BE2C (cell line): Measurements from ENCODE around the gene GRK3.

Source experiments
- DNase-seq: peaks from one replicate; pipeline ENCODE4 v3.0.0-alpha.2; 2020
- H3K27me3 ChIP-seq: fragments of 250-450 bp; sonication (Bioruptor Pico); 2 replicates; pipeline ENCODE4 v1.5.1; 2020; ENCODE audit warnings: mild to moderate bottlenecking
- H3K36me3 ChIP-seq: fragments of 250-450 bp; sonication (Bioruptor Pico); 2 replicates; pipeline ENCODE4 v1.5.1; 2020; ENCODE audit warnings: mild to moderate bottlenecking
- H3K4me1 ChIP-seq: fragments of 250-450 bp; sonication (Bioruptor Pico); 2 replicates; pipeline ENCODE4 v1.5.1; 2020
- H3K4me3 ChIP-seq: 2 replicates; pipeline ENCODE4 v1.5.1; 2011; ENCODE audit warnings: low read depth, low read length
- H3K9me3 ChIP-seq: fragments of 250-450 bp; sonication (Bioruptor Pico); 2 replicates; pipeline ENCODE4 v1.5.1; 2020
- TF ChIP-seq, protein P1 (sequence below): IDR thresholded peaks from 2 replicates; pipeline ENCODE4 v1.5.1; 2012; ENCODE audit warnings: mild to moderate bottlenecking, low read depth, low read length

Gene GRK3

DNA sequence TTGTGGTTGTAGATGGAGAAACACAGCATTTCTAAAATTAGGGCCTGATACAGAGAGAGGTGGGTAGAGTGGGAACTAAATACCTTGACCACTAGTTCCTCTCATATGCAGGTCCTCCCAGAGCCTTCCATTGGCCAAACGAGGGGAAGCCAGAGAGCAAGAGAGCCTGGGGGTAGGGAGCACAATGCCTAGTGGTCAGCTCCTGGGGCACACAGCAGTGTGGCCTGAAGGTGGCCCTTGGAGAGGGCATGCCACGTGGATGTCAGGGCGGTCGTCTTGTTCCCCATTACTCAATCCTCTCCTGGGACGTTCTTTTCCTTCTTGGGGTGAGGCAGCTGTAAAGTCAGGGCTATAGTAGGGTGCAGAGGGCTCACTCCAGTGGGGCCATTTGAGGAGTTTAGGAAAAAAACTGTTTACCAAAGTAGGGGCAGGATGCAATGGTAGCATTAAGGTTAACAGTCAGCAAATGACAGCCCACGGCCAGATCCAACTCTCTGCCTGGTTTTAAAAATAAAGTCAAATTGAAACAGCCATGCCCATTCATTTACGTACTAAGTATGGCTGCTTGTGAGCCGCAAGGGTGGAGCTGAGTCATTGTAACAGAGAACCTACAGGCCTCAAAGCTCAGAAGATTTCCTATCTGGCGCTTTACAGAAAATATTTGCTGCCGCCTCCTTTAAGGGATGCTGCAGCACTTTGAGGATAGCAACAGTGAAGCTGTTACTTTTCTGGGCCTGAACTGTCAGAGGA, 185.1 kb downstream of the GRK3 start:
- H3K4me3 ChIP-seq = no peak overlapping the region
- peaks cover 2% of the 10 kb centered on the region; the same call in 1 of the 2 replicates for H3K9me3 ChIP-seq
- no peaks in the 10 kb centered on the region for H3K27me3 ChIP-seq
- peaks cover 25% of the 10 kb centered on the region for H3K4me1 ChIP-seq
- no peak for DNase-seq
- TF ChIP-seq, protein P1, sequence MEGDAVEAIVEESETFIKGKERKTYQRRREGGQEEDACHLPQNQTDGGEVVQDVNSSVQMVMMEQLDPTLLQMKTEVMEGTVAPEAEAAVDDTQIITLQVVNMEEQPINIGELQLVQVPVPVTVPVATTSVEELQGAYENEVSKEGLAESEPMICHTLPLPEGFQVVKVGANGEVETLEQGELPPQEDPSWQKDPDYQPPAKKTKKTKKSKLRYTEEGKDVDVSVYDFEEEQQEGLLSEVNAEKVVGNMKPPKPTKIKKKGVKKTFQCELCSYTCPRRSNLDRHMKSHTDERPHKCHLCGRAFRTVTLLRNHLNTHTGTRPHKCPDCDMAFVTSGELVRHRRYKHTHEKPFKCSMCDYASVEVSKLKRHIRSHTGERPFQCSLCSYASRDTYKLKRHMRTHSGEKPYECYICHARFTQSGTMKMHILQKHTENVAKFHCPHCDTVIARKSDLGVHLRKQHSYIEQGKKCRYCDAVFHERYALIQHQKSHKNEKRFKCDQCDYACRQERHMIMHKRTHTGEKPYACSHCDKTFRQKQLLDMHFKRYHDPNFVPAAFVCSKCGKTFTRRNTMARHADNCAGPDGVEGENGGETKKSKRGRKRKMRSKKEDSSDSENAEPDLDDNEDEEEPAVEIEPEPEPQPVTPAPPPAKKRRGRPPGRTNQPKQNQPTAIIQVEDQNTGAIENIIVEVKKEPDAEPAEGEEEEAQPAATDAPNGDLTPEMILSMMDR = no peak
- no peaks in the 10 kb centered on the region for H3K36me3 ChIP-seq

DNA sequence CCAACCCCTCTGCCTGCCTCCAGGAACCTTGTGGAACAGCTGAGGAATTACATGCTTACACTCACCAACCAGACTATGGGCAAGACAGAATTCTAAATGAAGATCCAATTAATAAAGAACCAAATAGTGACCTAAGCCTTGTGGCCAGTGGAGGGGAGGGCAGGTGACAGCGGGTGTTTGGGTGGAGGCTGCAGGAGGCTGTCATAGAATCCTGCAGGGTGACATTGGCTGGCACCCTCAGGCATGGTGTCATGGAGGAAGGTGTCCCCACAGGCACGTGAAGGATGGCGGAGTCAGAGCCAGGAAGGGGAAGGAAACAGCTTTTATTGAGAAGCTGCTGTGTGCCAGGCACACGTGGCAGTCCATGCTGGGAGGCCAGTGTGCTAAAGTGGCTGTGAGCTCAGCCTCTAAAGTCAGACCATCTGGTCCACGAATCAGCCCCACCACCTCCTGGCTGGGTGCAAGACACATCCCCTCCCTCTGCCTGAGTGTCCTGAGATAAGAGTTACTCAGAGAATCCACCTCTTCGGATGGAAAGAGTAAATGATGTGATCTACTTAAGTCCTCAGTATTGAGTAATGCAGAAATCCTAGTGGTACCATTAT, 186.2 kb downstream of the GRK3 start:
- no peak for DNase-seq
- Histone ChIP-seq H3K4me3 (no peak overlapping the region), H3K4me1 (peaks cover 19% of the 10 kb centered on the region), H3K27me3 (no peaks in the 10 kb centered on the region), H3K9me3 (peaks cover 2% of the 10 kb centered on the region; the same call in 1 of the 2 replicates), H3K36me3 (no peaks in the 10 kb centered on the region)
- TF ChIP-seq, protein P1 = no peak

DNA sequence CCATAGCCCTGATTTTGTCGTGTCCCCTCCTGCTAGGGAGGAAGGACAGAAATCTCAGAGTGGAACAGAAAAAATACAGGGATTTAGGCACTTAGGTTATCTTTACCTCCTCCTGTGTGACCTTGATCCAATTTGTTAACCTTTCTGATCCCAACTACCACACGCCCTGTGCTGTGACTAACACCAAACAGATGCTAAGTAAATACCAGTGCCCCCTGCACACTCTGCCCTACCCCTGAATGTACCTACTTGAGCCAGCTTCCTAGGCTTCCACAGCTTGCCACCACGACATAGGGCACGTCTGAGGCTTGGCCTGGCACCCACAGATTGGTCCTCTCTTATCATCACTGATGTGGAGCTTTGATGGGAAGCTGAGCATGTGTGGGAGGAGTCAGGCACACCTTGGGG, 186.7 kb downstream of the GRK3 start:
- TF ChIP-seq, protein P1 = no peak
- no peaks in the 10 kb centered on the region for H3K27me3 ChIP-seq
- H3K9me3 ChIP-seq = peaks cover 2% of the 10 kb centered on the region; the same call in 1 of the 2 replicates
- no peak overlapping the region for H3K4me3 ChIP-seq
- no peaks in the 10 kb centered on the region for H3K36me3 ChIP-seq
- H3K4me1 ChIP-seq = peaks cover 15% of the 10 kb centered on the region
- DNase-seq = no peak

DNA sequence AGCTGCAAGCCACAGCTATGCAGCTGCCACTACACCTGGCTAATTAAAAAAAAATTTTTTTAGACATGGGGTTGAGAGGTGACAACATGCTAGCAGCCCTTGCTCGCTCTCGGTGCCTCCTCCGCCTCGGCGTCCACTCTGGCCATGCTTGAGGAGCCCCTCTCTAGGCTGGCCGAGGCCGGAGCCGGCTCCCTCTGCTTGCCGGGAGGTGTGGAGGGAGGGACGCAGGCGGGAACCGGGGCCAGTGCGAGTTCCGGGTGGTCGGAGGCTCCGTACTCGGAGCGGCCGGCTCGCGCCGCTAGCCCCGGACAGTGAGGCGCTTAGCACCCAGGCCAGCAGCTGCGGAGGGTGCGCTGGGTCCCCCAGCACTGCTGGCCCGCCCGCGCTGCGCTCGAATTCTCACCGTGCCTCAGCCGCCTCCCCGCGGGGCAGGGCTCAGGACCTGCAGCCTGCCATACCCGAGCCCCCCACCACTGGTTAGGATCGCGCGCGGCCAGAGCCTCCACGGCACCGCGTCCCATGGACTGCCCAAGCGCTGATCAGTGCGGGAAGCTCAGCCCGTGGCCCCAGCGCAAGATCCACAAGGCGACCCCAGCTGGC, 188.2 kb downstream of the GRK3 start:
- peaks cover 9% of the 10 kb centered on the region for H3K4me1 ChIP-seq
- no peaks in the 10 kb centered on the region for H3K36me3 ChIP-seq
- TF ChIP-seq, protein P1 = no peak
- no peaks in the 10 kb centered on the region for H3K27me3 ChIP-seq
- H3K4me3 ChIP-seq = no peak overlapping the region
- H3K9me3 ChIP-seq = peaks cover 2% of the 10 kb centered on the region; the same call in 1 of the 2 replicates
- DNase-seq = no peak

DNA sequence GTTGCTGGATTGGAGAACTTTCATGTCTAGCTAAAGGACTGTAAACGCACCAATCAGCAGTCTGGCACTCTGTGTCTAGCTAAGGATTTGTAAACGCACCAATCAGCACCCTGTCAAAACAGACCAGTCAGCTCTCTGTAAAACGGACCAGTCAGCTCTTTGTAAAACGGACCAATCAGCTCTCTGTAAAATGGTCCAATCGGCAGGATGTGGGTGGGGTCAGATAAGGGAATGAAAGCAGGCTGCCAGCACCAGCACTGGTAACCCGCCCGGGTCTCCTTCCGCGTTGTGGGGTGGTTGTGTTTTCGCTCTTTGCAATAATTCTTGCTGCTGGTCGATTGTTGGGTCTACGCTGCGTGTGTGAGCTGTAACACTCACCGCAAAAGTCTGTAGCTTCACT, 188.8 kb downstream of the GRK3 start:
- Histone ChIP-seq H3K27me3 (no peaks in the 10 kb centered on the region), H3K4me1 (peaks cover 3% of the 10 kb centered on the region; the same call in 1 of the 2 replicates), H3K4me3 (no peak overlapping the region), H3K36me3 (no peaks in the 10 kb centered on the region), H3K9me3 (peaks cover 2% of the 10 kb centered on the region; the same call in 1 of the 2 replicates)
- DNase-seq = no peak
- TF ChIP-seq, protein P1 = no peak
